NCI-H128 (cell line): ENCODE measurements around the gene SUMF1.

ENCODE experiments used
- DNase-seq: peaks from one replicate; lab custom pipeline; 2025; ENCODE audit not compliant: unreplicated experiment; lab: John Stamatoyannopoulos, UW

SUMF1 gene

DNA sequence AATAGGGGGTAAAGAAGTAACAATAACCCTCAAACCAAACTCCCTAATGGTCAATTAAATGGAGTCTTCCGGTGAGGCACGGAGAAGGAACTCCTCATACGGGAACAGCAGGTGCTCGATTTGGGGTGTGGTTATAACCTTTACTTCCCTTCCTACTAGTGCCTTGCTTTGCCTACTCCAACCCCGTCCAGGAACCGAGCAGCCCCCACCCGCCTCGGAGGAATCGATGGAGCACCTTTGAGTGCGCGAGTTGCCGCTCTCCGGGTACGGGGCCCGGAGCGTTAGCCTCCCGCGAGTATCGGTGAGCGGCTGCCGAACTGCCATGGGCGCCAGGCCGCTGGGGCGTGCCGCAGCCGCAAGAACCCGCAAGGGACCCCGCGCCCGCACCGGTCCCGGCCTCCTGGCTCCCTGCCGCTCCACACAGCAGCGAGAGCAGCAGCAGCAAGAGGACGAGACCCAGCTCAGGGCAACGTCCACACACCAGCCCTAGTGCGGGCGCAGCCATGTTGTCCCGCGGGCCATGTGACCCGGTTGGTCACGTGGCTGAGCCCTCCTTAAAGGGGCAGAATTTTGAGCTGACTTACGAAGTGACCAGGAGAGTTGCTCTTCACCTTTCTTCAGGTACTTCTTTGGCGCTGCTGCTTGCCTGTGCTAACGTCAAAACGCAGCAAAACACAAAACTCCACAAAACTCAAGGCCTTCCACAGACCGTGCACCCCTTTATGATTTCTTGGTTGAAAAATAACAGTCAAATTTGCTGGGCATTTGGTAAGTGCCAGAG, at the start of gene SUMF1:
Gene SUMF1, minus strand, starts transcription at position 529 of the 781 bp plus-strand sequence. Its CDS starts 24 bp downstream, at position 505.
- DNase-seq, result peak; percentile 17

DNA sequence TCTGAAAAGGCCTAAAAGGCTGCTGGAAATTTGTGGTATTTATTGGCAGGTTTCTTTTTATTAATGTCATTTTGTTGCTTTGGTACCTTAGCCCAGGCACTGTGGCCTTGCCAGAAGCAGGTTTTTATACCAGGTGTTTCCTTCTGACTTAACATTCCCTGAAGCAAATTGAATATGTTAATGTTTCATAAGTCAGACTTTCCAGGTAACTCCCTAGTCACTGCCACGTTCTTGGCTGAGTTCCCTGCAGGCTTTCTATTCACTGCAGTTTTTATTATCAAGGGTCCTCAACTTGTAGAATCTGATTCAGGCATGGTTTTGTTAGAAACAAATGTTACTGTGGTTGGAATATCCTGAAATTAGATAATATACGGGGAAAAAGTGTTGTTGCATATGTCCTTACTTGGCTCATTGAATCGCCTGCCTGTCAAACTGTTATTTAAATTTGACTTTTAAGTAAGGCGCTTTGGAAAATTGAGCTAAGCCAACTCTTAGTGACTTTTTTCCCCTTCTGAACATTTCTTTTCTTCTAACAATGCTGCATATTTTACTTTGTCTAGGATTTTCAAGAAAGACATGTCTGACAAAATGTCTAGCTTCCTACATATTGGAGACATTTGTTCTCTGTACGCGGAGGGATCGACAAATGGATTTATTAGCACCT, 49.0 kb upstream of the SUMF1 start:
- no peak for DNase-seq

DNA sequence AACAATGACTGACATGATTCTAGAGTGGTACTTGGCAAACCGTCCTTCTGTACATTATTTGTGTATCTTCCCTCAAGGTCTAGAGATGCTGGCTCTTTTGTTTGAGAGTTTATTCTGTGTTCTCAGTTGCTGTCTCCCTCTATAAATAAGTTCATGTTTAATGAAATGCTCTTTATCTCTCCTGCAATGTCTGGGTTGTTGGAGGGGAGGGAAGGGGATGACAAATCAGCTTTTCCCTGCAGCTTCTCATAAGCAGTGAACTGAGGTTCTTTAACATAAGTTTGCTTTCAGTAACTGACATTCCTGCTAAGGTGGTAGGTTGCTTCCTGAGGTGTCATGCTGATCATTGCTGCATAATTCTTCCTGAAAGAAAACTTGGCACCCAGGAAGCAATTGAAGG, 47.8 kb upstream of the SUMF1 start:
- DNase-seq, result no peak

DNA sequence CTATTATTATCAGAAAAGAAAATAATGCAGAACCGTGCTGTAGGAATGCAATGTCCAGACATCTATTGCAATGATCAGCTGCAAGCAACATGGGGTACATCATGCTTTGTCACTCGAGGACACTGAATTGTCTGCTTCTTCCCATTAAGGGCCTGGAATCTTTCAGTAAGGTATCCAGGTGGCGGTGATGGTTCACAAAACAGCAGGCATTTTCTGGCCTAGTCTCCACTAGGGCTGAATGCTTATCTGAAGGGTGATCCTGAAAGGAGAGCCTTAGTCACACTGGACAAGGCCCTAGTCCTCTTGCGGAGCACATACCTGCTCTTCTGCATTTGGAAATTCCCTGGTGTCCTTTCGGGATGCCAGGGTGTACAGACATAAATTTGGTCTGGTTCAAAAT, 47.3 kb upstream of the SUMF1 start:
- no peak for DNase-seq

DNA sequence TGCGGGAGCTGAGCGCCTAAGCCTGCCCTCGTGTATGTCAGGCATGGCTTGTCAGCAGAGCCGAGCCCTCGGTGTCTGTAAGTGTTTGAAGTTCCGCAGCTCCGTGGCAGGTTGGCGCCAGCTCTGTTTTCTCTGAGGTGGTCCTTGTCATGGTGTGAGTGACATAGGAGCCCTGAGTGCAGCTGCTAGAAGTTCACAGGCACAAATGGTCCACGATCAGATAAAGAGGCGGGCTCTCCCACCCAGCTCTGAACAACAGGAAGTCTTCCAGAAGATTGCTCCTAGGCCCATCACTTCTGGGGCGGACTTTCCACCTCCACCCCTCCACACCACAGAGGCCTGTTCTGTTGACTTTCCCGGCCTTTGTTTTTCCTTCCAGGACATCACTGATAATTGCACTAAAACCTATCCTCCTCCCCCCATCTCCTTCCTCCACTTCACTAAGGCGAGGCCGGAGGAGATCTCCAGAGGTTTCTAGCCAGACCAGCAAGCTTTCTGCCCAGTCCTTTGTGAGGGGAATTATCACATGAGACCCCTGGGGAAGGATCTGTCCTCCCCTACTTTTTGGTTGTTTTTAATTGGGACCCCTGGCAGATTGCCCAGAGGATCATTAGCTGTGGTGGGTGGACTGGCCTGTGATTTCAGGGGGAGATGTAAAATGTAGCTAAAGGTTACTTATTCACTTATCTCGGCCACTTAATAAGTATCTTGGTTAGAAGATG, 46.0 kb upstream of the SUMF1 start:
- DNase-seq, result no peak

DNA sequence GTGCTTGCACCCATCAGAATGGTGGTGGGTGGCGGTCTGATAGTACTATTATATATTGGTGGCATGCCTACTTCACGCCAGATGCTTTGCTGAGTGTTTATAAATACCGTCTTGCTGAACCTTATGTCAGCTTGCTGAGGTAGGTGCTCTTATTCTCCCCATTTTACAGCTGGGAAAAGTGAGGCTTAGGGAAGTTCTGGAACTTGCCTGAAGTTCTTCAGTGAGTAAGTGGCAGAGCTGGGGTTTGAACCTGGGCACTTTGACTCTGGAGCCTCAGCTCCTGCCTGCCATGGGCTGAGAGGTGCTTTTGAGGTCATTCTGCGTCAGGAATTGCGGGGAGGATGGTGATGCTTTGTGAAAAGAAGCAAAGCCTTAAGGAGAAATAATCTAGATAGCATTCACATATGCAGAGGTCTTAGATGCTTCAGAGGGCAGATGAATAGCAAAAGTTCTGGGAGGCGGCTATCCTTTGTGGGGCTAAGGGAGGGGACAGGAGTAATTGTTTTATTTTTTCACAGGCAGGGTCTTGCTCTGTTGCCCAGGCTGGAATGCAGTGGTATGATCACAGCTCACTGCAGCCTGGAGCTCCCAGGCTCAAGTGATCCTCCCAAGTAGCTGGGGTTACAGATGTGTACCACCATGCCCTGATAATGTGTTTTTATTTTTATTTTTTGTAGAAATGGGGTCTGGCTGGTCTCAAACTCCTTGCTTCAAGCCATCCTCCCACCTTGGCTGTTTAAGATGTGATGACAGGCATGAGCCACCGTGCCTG, 44.6 kb upstream of the SUMF1 start:
- no peak for DNase-seq

DNA sequence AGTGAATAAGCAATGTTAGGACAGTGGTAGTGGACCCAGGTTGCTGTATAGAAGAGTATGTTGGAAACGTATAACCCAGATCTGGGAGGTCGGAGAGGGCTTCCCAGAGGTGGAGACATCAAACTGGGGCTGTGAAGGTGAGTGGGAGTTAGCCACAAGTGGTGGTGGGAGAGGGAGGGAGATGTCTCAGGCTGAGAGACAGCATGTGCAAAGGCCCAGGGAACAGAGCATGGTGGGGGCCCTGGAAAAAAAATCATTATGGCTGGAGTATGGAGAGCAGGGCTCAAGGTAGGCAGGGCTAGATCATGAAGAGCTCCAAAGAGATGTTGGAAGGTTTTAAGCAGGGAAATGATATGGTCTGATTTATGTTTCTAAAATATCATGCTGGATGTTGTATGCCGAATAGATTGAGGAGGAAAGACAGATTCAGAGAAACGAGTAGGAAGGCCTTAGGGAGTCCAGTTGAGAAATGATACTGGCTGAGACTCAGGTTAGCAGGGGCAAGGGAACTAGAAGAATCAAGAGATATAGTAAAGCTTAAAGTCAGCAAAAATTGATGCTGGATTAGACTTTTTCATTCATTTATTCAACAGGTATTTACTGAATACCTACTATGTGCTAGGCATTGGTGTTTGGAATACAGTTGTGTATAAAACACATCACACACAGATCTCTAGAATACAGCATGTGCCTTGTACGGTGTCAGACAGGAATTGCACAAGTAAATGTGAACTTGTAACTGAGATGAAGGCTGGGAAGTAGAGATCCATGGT, 43.1 kb upstream of the SUMF1 start:
- no peak for DNase-seq

DNA sequence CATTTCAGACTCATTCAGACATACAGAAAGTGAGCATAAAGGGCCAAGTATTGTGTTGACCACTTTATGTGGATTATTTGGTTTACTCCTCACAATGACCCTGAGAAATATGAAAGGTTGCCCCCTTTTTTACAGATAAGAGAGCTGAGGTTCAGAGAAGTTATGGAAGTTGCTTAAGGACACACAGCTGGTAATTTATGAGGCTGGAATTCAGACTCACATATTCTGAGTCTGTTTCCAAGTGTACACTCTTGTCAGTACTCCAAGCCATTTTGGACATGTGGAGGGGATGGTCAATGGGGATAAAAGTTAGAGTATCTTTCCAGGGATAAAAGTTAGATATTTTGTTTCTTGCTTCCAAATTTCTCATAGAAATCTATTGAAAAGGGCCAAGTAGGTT, 42.0 kb upstream of the SUMF1 start:
- no peak for DNase-seq

DNA sequence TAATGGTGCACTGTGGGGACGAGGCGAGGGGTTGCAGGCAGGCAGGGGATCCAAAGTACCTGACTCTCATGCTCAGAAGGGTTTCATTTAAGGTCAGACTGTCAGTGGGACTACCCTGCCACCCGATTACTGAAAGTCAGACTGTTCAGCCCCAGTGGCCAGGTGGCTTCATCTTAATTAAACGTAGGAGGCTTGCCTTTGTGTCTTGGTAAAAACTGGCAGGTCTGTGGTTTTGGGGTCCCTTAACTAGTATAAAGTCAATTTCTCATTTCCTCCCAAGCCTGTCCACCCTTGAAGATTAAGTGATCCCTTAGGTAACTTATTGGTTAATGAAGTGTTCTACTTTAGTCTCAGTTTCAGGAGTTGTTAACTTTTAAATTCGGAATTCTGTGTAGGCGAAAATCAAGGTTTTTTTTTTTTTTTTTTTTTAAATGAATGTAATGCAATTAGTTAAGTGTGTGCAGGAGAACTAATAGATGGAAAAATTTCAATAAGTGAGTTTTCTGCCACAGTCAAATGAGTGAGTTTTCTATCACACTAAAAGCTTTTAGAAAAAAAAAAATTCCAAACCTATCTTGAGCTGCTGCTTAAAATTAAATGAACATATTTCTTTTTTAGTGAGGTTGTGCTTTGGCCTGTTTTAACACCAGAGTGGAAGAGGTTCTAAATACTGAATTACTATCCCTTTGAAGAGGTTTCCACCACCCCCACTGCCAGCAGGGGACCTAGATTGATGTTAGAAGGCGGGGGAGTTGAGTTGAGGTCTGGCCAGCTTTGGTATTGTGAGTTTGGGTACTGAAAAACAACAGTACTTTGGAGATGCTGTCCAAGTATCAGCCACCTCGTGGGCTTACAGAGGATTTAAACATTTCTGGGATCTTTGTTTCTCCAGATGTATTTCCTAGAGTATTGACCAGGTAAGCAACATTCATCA, 41.2 kb upstream of the SUMF1 start:
- DNase-seq, result no peak

DNA sequence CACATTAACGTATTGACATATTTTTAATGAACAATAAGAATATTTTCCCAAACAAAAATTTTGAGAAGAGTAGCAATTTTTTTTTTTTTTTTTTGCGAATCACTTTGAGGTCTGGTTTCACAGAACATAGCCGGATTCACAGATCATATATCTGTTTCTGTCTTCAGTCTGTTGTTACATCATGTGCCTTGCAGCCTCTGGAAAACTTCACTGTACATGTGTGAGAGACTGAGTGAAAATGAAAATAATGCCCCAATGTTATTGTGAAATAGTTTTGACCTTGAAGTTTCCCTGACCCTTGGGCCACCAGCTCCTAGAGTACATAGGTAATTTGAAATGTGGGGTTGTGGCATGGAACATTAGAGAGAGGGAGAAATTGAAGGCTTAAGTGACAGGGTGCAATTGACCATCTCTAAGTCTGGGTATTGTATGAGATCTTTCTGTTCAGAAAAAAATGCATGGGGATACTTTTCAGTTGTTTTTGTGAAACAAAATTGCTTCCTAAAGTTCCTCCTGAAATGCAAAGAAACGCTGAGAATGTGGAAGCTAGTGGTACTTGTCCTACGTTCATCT, 40.0 kb upstream of the SUMF1 start:
- no peak for DNase-seq

DNA sequence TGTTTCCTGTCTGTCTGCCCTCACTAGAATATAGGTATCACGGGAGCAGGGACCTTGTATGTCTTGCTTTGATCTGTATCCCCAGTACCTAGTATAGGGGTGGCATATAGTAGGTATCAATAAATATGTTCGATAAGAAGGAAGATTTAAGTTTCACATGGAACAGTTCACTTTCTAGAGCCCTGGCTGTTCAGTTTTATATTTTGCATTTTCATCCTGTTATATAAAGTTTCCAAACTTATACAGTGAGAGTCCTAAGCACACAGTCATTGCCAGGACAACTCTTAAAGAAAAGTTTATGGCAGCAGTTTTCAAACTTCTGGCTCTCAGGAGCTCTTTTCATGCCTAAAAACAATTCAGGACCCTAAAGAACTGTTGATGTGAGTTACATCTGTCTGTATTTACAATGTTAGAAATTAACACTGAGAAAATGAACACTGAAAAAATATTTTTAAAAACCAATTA, 39.5 kb upstream of the SUMF1 start:
- DNase-seq, result no peak

DNA sequence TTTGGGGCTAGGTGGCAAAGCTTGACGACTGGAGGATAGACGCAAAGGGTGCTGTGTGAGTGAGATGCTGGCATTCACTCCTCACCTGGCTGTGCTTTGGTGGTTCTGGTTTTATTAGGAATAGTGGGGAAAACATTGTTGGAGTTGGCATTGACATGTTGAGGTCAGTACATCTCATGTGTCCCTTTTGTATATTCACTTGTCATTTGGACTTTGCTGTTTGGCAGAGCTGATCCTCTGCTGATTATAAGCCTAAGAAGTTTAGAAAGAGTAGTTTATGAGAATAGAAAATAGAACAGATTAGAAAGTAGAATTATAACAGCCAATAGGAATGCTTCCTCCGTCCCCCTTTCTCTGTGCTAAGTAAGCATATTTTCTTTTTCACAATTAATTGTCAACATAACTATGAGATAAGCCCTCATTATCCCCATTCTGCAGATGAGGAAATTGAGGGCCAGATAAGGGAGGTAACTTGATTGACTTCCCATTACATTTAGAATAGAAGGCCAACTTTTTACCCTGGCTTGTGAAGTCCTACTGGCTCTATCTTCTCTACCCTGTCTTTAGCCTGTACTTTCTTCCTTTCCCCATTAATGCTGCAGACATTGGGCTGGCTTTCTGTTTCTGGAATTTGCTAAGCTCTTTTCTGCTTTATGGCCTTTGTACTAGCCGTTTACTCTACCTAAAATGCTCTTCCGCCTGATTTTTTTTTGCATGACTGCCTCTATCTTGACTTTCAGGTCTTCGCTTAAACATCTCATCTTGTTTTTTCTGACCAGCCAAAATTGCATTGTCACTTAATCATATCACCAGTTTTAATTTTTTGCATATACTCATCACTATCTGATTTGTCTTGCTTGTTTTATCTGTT, 38.9 kb upstream of the SUMF1 start:
- no peak for DNase-seq

DNA sequence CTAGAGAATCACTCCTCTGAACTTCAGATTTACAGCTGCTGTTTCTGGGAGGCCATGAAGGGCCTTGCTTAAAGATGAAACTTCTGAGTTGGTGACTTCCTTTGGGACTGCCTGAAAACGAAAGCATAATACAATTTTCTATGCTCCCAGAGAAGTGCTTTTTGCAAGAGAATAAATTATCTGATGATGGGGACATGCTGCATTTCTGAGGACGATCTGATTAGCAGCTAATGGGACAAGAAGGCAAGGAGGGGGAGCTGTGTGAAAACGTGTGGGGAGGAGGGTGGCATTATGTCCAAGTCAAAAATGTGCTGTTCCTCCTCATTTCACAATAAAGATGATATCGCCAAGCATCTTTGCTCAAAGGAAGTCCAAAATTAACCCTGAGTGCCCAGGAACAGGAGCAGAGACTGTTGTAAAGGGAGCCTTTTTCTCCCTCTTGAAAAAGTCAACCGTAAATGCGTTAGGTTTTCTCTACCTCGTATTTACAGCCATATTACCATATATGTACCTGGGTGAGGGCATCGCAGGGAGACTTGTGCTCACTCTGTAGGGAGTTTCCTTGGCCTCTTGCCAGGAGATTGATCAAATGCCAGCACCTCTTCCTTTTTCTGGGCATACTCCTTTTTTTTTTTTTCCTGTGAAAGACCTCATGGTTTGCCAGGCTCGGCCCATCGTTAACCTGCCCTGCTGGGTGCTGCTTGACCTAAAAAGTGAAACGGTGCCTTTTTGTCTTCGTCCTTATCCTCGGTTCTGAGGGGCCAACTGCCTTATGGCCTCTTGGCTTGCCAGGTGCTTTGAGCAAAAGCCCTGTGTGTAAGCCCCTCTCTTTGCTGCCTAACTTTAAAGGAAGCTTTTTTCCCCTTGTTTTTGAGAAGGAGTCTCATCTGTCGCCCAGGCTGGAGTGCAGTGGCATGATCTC, 37.5 kb upstream of the SUMF1 start:
- no peak for DNase-seq

DNA sequence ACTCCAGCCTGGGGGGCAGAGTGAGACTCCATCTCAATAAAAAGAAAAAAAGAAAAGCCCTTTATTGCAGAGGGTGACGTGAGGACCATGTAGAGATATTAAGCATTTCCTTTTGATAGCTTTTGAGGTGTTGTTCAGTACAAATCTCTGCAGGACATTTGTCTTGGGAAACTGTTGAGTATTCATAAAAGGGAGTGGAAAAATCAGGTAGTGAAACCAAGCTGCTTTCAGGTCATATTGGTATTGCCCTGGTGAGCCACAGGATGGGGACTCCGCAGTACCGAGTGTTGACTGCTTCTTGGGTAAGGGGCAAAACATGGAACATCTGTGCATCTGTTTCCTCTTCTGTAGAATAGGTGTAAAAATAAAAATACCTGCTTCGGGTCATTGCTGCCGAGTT, 36.0 kb upstream of the SUMF1 start:
- no peak for DNase-seq

DNA sequence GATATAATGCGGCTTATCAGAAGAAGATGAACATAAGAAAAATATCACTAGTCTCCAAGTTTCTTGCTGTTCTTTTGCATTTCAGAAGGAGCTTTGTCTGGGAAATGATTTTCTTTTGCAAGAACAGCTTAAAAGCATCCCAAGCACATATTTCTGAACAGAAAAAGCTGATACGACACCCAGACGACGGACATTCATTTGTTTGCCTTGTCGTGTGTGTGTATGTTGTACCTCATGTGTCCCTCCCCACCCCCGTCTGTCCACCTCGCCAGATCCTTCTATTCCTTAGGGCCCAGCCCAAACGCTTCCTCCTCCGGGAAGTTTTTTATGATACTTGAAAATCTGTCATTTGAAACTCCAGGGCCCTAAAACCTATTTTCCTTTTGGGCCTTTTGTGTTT, 34.9 kb upstream of the SUMF1 start:
- DNase-seq, result no peak

DNA sequence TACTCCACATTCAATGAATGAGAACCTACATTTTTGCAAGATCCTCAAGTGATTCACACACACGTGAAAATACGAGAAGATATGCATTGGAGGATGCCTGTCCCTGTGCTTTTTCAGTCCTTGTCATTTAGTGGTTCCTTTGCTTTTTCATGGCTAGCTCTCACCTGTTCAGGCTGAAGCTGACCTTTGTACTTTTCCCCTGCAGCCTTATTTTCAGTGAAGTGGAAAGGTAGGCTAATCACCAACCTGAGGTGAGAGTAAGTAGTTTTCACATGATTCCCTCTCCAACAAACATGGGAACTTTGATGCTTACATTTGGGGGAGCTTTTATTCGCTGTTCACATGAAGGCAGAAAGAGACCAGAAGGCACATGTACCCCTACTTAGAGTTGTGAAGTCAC, 34.4 kb upstream of the SUMF1 start:
- DNase-seq, result no peak

DNA sequence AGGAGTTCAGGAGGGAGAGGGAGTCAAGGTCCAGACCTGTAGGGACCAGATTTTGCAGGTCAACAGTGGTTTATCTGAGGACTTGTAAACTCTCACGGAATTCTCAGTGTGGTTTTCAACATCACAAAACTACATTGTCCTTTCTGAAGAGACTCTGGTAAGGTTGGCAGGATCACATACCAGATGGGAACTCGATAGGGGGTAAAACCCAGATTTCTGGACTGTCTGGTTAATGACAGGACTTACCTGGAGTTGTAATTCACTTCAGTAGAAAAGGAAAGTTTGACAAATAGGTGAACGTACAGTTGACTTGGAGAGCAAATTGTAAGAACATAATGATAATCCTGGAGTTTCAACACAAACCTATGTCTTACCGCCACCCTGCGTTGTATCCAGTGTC, 31.4 kb upstream of the SUMF1 start:
- DNase-seq, result no peak
